MG63 (cell line): ENCODE data around the gene C10orf120. TPM values are rescaled to one million over a fixed set of nuclear protein-coding genes. Genes with fewer than 3 reads are reported as not detected.

Experiments used
- DNase-seq: peaks from one replicate; pipeline ENCODE4 v3.0.0-alpha.2; 2020
- H3K27me3 ChIP-seq: fragments of 250-450 bp; sonication (Bioruptor Pico); 2 replicates; pipeline ENCODE4 v1.5.1; 2020; ENCODE audit warnings: mild to moderate bottlenecking, moderate library complexity
- H3K36me3 ChIP-seq: fragments of 250-450 bp; sonication (Bioruptor Pico); 2 replicates; pipeline ENCODE4 v1.5.1; 2020; ENCODE audit warnings: mild to moderate bottlenecking, moderate library complexity
- H3K4me3 ChIP-seq: fragments of 250-450 bp; sonication (Bioruptor Pico); 2 replicates; pipeline ENCODE4 v1.5.1; 2020; ENCODE audit warnings: mild to moderate bottlenecking, moderate library complexity
- H3K9me3 ChIP-seq: fragments of 250-450 bp; sonication (Bioruptor Pico); 2 replicates; pipeline ENCODE4 v1.5.1; 2020; ENCODE audit warnings: mild to moderate bottlenecking, moderate library complexity
- total RNA-seq: library from RNA; depleted of rRNA; stranded (reverse); fragments of >200 nt; shearing (Covaris generic); gene quantifications from 2 replicates; pipeline ENCODE4 v1.2.3, GENCODE V29; 2014; ENCODE audit warnings: low replicate concordance; rRNA removed

Gene C10orf120
- not detected in 2 replicates for total RNA-seq

GRCh38 chr10:122699796-122700455 lies at the start of gene C10orf120:
Gene C10orf120, minus strand, starts transcription at chr10:122699846. Its CDS starts 56 bp downstream, at chr10:122699790.
- DNase-seq, result no peak
- no peaks in the 10 kb centered on the region for H3K9me3 ChIP-seq
- H3K36me3 ChIP-seq, result no peaks in the 10 kb centered on the region
- H3K27me3 ChIP-seq, result peaks cover 3% of the 10 kb centered on the region; the same call in 1 of the 2 replicates
- no peak within 1 kb of the TSS for H3K4me3 ChIP-seq

- Histone ChIP-seq H3K4me3 (no peak overlapping the region), H3K9me3 (no peaks in the 10 kb centered on the region), H3K36me3 (no peaks in the 10 kb centered on the region), H3K27me3 (peaks cover 6% of the 10 kb centered on the region; the same call in 1 of the 2 replicates)
- no peak for DNase-seq
Measured at GRCh38 chr10:122748496-122748895, 48.9 kb upstream of the C10orf120 start.

GRCh38 chr10:122746408-122746807 lies 46.8 kb upstream of the C10orf120 start:
- Histone ChIP-seq H3K9me3 (no peaks in the 10 kb centered on the region), H3K4me3 (no peak overlapping the region), H3K36me3 (no peaks in the 10 kb centered on the region), H3K27me3 (peaks cover 11% of the 10 kb centered on the region; the same call in 1 of the 2 replicates)
- no peak for DNase-seq

GRCh38 chr10:122744257-122744656 lies 44.6 kb upstream of the C10orf120 start:
- H3K9me3 ChIP-seq, result no peaks in the 10 kb centered on the region
- DNase-seq, result no peak
- no peak overlapping the region for H3K4me3 ChIP-seq
- H3K27me3 ChIP-seq, result peaks cover 11% of the 10 kb centered on the region; the same call in 1 of the 2 replicates
- H3K36me3 ChIP-seq, result no peaks in the 10 kb centered on the region

GRCh38 chr10:122740640-122741039 lies 41.0 kb upstream of the C10orf120 start:
- H3K4me3 ChIP-seq, result no peak overlapping the region
- no peaks in the 10 kb centered on the region for H3K36me3 ChIP-seq
- H3K27me3 ChIP-seq, result peaks cover 11% of the 10 kb centered on the region; the same call in 1 of the 2 replicates
- H3K9me3 ChIP-seq, result no peaks in the 10 kb centered on the region
- no peak for DNase-seq

- DNase-seq, result no peak
- Histone ChIP-seq H3K4me3 (no peak overlapping the region), H3K9me3 (no peaks in the 10 kb centered on the region), H3K27me3 (peaks cover 7% of the 10 kb centered on the region; the same call in 1 of the 2 replicates), H3K36me3 (no peaks in the 10 kb centered on the region)
Measured at GRCh38 chr10:122738031-122738430, 38.4 kb upstream of the C10orf120 start.

- Histone ChIP-seq H3K9me3 (no peaks in the 10 kb centered on the region), H3K27me3 (peaks cover 8% of the 10 kb centered on the region; the same call in 1 of the 2 replicates), H3K36me3 (no peaks in the 10 kb centered on the region), H3K4me3 (no peak overlapping the region)
- DNase-seq, result no peak
Measured at GRCh38 chr10:122733931-122734665, 34.5 kb upstream of the C10orf120 start.

- Histone ChIP-seq H3K4me3 (no peak overlapping the region), H3K27me3 (peaks cover 8% of the 10 kb centered on the region; the same call in 1 of the 2 replicates), H3K9me3 (no peaks in the 10 kb centered on the region), H3K36me3 (no peaks in the 10 kb centered on the region)
- no peak for DNase-seq
Measured at GRCh38 chr10:122733443-122733842, 33.8 kb upstream of the C10orf120 start.

- no peak overlapping the region for H3K4me3 ChIP-seq
- H3K27me3 ChIP-seq, result peaks cover 5% of the 10 kb centered on the region; the same call in 1 of the 2 replicates
- DNase-seq, result no peak
- no peaks in the 10 kb centered on the region for H3K36me3 ChIP-seq
- no peaks in the 10 kb centered on the region for H3K9me3 ChIP-seq
Measured at GRCh38 chr10:122730238-122730637, 30.6 kb upstream of the C10orf120 start.

- Histone ChIP-seq H3K36me3 (no peaks in the 10 kb centered on the region), H3K4me3 (no peak overlapping the region), H3K27me3 (peaks cover 5% of the 10 kb centered on the region; the same call in 1 of the 2 replicates), H3K9me3 (no peaks in the 10 kb centered on the region)
- DNase-seq, result no peak
Measured at GRCh38 chr10:122729126-122729525, 29.5 kb upstream of the C10orf120 start.

GRCh38 chr10:122727426-122727825 lies 27.8 kb upstream of the C10orf120 start:
- Histone ChIP-seq H3K4me3 (no peak overlapping the region), H3K36me3 (no peaks in the 10 kb centered on the region), H3K9me3 (no peaks in the 10 kb centered on the region), H3K27me3 (peaks cover under 1% of the 10 kb centered on the region)
- no peak for DNase-seq

GRCh38 chr10:122725768-122726167 lies 26.1 kb upstream of the C10orf120 start:
- no peaks in the 10 kb centered on the region for H3K36me3 ChIP-seq
- H3K4me3 ChIP-seq, result no peak overlapping the region
- DNase-seq, result no peak
- H3K9me3 ChIP-seq, result no peaks in the 10 kb centered on the region
- H3K27me3 ChIP-seq, result peaks cover 9% of the 10 kb centered on the region

GRCh38 chr10:122725006-122725405 lies 25.4 kb upstream of the C10orf120 start:
- Histone ChIP-seq H3K27me3 (peaks cover 12% of the 10 kb centered on the region), H3K4me3 (no peak overlapping the region), H3K9me3 (no peaks in the 10 kb centered on the region), H3K36me3 (no peaks in the 10 kb centered on the region)
- DNase-seq, result no peak

- H3K27me3 ChIP-seq, result peaks cover 12% of the 10 kb centered on the region
Measured at GRCh38 chr10:122721111-122721510, 21.5 kb upstream of the C10orf120 start.

GRCh38 chr10:122716025-122716424 lies 16.4 kb upstream of the C10orf120 start:
- Histone ChIP-seq H3K27me3 (peaks cover 24% of the 10 kb centered on the region), H3K4me3 (no peak overlapping the region), H3K36me3 (no peaks in the 10 kb centered on the region), H3K9me3 (no peaks in the 10 kb centered on the region)
- DNase-seq, result no peak

More at GRCh38 chr10:122721111-122721510, 21.5 kb upstream of the C10orf120 start:
- no peaks in the 10 kb centered on the region for H3K36me3 ChIP-seq
- no peak for DNase-seq
- no peak overlapping the region for H3K4me3 ChIP-seq
- no peaks in the 10 kb centered on the region for H3K9me3 ChIP-seq

GRCh38 chr10:122715576-122715975 lies 15.9 kb upstream of the C10orf120 start:
- no peaks in the 10 kb centered on the region for H3K36me3 ChIP-seq
- peaks cover 25% of the 10 kb centered on the region for H3K27me3 ChIP-seq
- H3K9me3 ChIP-seq, result no peaks in the 10 kb centered on the region
- H3K4me3 ChIP-seq, result no peak overlapping the region
- no peak for DNase-seq

GRCh38 chr10:122713091-122713885 lies 13.6 kb upstream of the C10orf120 start:
- no peak overlapping the region for H3K4me3 ChIP-seq
- no peaks in the 10 kb centered on the region for H3K36me3 ChIP-seq
- peaks cover 24% of the 10 kb centered on the region for H3K27me3 ChIP-seq
- no peak for DNase-seq
- no peaks in the 10 kb centered on the region for H3K9me3 ChIP-seq
